Endothelial cell (in vitro differentiated cells): ENCODE measurements around the gene PPP1R14C. TPM values are rescaled to one million over a fixed set of nuclear protein-coding genes. Genes with fewer than 3 reads are reported as not detected.
"Not testable (repeated sequence)": the region's sequence is repeated elsewhere in the genome, so short reads cannot be mapped to it uniquely, and the experiment has no call there.

Source experiments
- DNase-seq: peaks from one replicate; pipeline ENCODE4 v3.0.0; 2021; ENCODE audit warnings: low spot score
- H3K27ac Mint-ChIP-seq: one replicate; pipeline ENCODE4 v1.8.0; 2021; ENCODE audit warnings: mixed read lengths, inconsistent platforms; ENCODE audit not compliant: unreplicated experiment
- H3K27me3 Mint-ChIP-seq: one replicate; pipeline ENCODE4 v1.8.0; 2021; ENCODE audit warnings: mild to moderate bottlenecking, moderate library complexity, mixed read lengths, inconsistent platforms; ENCODE audit not compliant: unreplicated experiment
- H3K36me3 Mint-ChIP-seq: one replicate; pipeline ENCODE4 v1.8.0; 2021; ENCODE audit warnings: mild to moderate bottlenecking, low read depth, mixed read lengths, inconsistent platforms; ENCODE audit not compliant: unreplicated experiment
- H3K4me1 Mint-ChIP-seq: one replicate; pipeline ENCODE4 v1.8.0; 2021; ENCODE audit warnings: mild to moderate bottlenecking, mixed read lengths, inconsistent platforms; ENCODE audit not compliant: unreplicated experiment
- H3K4me3 Mint-ChIP-seq: one replicate; pipeline ENCODE4 v1.8.0; 2021; ENCODE audit warnings: mild to moderate bottlenecking, mixed read lengths, inconsistent platforms; ENCODE audit not compliant: unreplicated experiment
- H3K9me3 Mint-ChIP-seq: one replicate; pipeline ENCODE4 v1.8.0; 2021; ENCODE audit warnings: mixed read lengths, inconsistent platforms; ENCODE audit not compliant: unreplicated experiment
- total RNA-seq: library from RNA; stranded (reverse); fragmentation: NEBNext Ultra II Directional; extraction: Animal tissue kit (Norgen Biotek cat#: 25700); gene quantifications from one replicate; pipeline ENCODE4 v1.2.1, GENCODE V29; 2021; ENCODE audit not compliant: unreplicated experiment
- TF ChIP-seq, protein P1 (sequence below): fragments of 200-600 bp; sonication (generic); IDR thresholded peaks from one replicate; pipeline ENCODE4 v1.5.0; 2021; ENCODE audit warnings: antibody characterized with exemption; ENCODE audit not compliant: unreplicated experiment

The PPP1R14C gene
- total RNA-seq, 1 donor from 2014 or later = 2.5 TPM

- no peak overlapping the region for H3K27ac Mint-ChIP-seq
- peaks cover 14% of the 10 kb centered on the region for H3K4me1 Mint-ChIP-seq
- H3K27me3 Mint-ChIP-seq = peaks cover 3% of the 10 kb centered on the region
- no peaks in the 10 kb centered on the region for H3K36me3 Mint-ChIP-seq
- no peak for DNase-seq
- H3K9me3 Mint-ChIP-seq = no peaks in the 10 kb centered on the region
- no peak overlapping the region for H3K4me3 Mint-ChIP-seq
- TF ChIP-seq, protein P1, sequence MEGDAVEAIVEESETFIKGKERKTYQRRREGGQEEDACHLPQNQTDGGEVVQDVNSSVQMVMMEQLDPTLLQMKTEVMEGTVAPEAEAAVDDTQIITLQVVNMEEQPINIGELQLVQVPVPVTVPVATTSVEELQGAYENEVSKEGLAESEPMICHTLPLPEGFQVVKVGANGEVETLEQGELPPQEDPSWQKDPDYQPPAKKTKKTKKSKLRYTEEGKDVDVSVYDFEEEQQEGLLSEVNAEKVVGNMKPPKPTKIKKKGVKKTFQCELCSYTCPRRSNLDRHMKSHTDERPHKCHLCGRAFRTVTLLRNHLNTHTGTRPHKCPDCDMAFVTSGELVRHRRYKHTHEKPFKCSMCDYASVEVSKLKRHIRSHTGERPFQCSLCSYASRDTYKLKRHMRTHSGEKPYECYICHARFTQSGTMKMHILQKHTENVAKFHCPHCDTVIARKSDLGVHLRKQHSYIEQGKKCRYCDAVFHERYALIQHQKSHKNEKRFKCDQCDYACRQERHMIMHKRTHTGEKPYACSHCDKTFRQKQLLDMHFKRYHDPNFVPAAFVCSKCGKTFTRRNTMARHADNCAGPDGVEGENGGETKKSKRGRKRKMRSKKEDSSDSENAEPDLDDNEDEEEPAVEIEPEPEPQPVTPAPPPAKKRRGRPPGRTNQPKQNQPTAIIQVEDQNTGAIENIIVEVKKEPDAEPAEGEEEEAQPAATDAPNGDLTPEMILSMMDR = no peak
These were observed 35.2 kb downstream of the PPP1R14C start for GRCh38 chr6:150177952-150178520.

DNA sequence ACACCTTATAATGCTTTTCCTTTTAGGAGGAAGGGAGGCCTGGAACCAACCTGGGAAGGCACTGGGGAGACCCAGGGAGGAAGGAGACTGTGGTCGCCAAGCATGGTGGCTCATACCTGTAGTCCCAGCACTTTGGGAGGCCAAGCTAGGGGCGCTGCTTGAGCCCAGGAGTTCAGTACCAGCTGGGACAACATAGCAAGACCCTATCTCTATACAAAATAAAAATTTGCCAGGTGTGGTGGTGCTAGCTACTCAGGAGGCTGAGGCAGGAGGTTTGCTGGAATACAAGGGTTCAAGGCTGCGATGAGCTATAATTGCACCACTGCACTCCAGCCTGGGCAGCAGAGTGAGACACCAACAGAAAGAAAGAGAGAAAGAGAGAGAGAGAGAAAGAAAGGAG, 36.2 kb downstream of the PPP1R14C start:
- TF ChIP-seq, protein P1 = no peak

DNA sequence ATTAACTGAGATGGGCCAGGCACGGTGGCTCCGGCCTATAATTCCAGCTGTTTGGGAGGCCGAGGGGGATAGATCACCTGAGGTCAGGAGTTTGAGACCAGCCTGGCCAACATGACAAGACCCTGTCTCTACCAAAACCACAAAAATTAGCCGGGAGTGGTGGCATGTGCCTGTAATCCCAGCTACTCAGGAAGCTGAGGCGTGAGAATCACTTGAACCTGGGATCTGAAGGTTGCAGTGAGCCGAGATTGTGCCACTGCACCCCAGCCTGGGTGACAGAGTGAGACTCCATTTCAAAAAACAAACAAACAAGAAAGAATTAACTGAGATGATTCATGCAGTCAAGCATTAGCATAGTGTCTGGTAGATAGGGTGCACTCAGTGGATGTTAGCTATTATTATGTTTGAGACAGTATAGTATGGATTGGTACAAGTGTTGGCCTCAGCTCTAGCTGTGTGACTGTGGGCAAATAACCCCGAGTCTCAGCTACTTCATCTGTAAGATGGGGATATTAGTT, 37.1 kb downstream of the PPP1R14C start:
- H3K36me3 Mint-ChIP-seq, H3K27ac Mint-ChIP-seq, H3K9me3 Mint-ChIP-seq, H3K27me3 Mint-ChIP-seq, H3K4me3 Mint-ChIP-seq, DNase-seq: not testable (repeated sequence)
- H3K4me1 Mint-ChIP-seq = peaks cover 16% of the 10 kb centered on the region

More for the DNA sequence above, 36.2 kb downstream of the PPP1R14C start:
- Mint-ChIP-seq H3K4me3 (no peak overlapping the region), H3K36me3 (no peaks in the 10 kb centered on the region), H3K9me3 (no peaks in the 10 kb centered on the region), H3K27me3 (peaks cover 2% of the 10 kb centered on the region), H3K4me1 (peaks cover 14% of the 10 kb centered on the region), H3K27ac (no peak overlapping the region)
- DNase-seq = no peak

GRCh38 chr6:150180517-150180916, 37.7 kb downstream of the PPP1R14C start:
- Mint-ChIP-seq H3K27me3 (peaks cover 2% of the 10 kb centered on the region), H3K4me1 (peaks cover 20% of the 10 kb centered on the region)

DNA sequence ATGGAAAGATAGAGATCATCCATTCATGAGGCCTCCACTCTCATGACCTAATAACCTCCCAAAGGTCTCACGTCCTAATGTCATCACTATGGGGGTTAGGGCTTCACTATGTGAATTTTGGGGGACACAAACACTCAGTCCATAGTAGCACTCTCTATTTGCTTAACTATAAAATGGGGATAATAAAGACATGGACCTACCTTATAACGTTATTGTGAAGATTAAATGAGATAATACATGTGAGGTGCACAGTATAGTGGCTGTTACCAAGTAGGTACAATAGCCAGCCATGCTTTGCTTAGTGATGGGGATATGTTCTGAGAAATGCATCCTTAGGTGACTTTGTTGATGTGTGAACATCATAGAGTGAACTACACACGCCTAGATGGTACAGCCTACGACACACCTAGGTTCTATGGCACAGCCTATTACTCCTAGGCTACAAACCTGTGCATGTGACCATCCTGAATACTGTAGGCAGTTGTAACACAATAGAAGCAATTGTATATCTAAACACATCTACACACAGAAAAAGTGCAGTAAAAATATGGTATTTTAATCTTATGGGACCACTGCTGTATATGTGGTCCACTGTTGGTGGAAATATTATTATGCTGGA, 39.7 kb downstream of the PPP1R14C start:
- H3K27ac Mint-ChIP-seq = no peak overlapping the region
- H3K36me3 Mint-ChIP-seq = no peaks in the 10 kb centered on the region
- DNase-seq = no peak
- H3K27me3 Mint-ChIP-seq = peaks cover 4% of the 10 kb centered on the region
- H3K9me3 Mint-ChIP-seq = no peaks in the 10 kb centered on the region
- H3K4me3 Mint-ChIP-seq = no peak overlapping the region
- TF ChIP-seq, protein P1 = no peak
- H3K4me1 Mint-ChIP-seq = peaks cover 7% of the 10 kb centered on the region

More at GRCh38 chr6:150180517-150180916, 37.7 kb downstream of the PPP1R14C start:
- no peak for DNase-seq
- H3K4me3 Mint-ChIP-seq = no peak overlapping the region
- no peaks in the 10 kb centered on the region for H3K9me3 Mint-ChIP-seq
- H3K36me3 Mint-ChIP-seq = no peaks in the 10 kb centered on the region
- H3K27ac Mint-ChIP-seq = no peak overlapping the region
- TF ChIP-seq, protein P1 = no peak
